ENCODE measurements around the gene KCND3.

- TF ChIP-seq, protein P1, sequence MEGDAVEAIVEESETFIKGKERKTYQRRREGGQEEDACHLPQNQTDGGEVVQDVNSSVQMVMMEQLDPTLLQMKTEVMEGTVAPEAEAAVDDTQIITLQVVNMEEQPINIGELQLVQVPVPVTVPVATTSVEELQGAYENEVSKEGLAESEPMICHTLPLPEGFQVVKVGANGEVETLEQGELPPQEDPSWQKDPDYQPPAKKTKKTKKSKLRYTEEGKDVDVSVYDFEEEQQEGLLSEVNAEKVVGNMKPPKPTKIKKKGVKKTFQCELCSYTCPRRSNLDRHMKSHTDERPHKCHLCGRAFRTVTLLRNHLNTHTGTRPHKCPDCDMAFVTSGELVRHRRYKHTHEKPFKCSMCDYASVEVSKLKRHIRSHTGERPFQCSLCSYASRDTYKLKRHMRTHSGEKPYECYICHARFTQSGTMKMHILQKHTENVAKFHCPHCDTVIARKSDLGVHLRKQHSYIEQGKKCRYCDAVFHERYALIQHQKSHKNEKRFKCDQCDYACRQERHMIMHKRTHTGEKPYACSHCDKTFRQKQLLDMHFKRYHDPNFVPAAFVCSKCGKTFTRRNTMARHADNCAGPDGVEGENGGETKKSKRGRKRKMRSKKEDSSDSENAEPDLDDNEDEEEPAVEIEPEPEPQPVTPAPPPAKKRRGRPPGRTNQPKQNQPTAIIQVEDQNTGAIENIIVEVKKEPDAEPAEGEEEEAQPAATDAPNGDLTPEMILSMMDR (IDR thresholded peaks at IDR 0.05), result no peak
- no peak for TF ChIP-seq EP300 (IDR thresholded peaks at IDR 0.05)
These were observed 104.6 kb downstream of the KCND3 start for GRCh38 chr1:111884772-111885443.

Measured in tibial nerve (tissue), 4 donors.